ENCODE data around the gene ZNF215.

The ZNF215 gene

GRCh38 chr11:6991227-6991626 is 65.0 kb downstream of the ZNF215 start:
- Histone ChIP-seq H3K36me3 (ENCODE audit: insufficient read depth, low read length) (no peaks in the 10 kb centered on the region), H3K4me3 (ENCODE audit: low read depth, low read length, poor library complexity, severe bottlenecking) (no peak overlapping the region), H3K4me2 (ENCODE audit: low read length) (no peak overlapping the region), H3K4me1 (ENCODE audit: insufficient read depth, low read length, severe bottlenecking) (no peaks in the 10 kb centered on the region), H2AFZ (ENCODE audit: low read length) (no peak overlapping the region), H3F3A (ENCODE audit: insufficient read depth, low read length) (no peaks in the 10 kb centered on the region), H3K9me2 (ENCODE audit: low read depth, low read length) (no peaks in the 10 kb centered on the region), H3K27ac (ENCODE audit: low read depth, low read length, poor library complexity, severe bottlenecking) (no peak overlapping the region), H3K79me2 (ENCODE audit: insufficient read depth, low read length) (no peaks in the 10 kb centered on the region), H4K20me1 (ENCODE audit: insufficient read depth, low read length) (no peaks in the 10 kb centered on the region), H3K9ac (ENCODE audit: low read length) (no peak overlapping the region), H3K9me3 (ENCODE audit: low read length) (no peaks in the 10 kb centered on the region), H3K27me3 (ENCODE audit: insufficient read depth, low read length) (no peaks in the 10 kb centered on the region)
- no peak for TF ChIP-seq EZH2 (IDR thresholded peaks at IDR 0.05; ENCODE audit: borderline replicate concordance, low read length)
- TF ChIP-seq, protein P1, sequence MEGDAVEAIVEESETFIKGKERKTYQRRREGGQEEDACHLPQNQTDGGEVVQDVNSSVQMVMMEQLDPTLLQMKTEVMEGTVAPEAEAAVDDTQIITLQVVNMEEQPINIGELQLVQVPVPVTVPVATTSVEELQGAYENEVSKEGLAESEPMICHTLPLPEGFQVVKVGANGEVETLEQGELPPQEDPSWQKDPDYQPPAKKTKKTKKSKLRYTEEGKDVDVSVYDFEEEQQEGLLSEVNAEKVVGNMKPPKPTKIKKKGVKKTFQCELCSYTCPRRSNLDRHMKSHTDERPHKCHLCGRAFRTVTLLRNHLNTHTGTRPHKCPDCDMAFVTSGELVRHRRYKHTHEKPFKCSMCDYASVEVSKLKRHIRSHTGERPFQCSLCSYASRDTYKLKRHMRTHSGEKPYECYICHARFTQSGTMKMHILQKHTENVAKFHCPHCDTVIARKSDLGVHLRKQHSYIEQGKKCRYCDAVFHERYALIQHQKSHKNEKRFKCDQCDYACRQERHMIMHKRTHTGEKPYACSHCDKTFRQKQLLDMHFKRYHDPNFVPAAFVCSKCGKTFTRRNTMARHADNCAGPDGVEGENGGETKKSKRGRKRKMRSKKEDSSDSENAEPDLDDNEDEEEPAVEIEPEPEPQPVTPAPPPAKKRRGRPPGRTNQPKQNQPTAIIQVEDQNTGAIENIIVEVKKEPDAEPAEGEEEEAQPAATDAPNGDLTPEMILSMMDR (IDR thresholded peaks at IDR 0.05; ENCODE audit: low read length): no peak

DNA sequence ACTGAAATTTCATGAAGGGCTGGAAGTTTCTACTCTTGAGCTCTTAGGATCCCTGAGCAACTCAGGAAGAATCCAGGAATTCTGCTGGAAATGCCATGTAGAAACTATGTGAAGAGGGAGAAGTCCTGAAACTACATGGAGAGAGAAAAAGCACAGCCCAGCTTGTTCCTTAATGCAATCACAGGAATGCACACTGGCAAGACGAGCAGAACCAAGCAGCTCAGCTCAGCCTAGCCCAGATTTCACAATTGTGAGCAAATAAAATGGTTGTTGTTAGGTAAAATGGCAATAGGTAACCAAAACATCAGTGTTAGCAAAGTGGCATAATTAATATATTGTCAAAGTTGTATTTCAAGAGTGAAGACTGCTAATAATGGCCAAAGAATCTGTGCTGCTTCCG is 65.8 kb downstream of the ZNF215 start:
- no peak overlapping the region for H3K9ac ChIP-seq (ENCODE audit: low read length)
- no peaks in the 10 kb centered on the region for H3K9me3 ChIP-seq (ENCODE audit: low read length)
- TF ChIP-seq, protein P1 (IDR thresholded peaks at IDR 0.05; ENCODE audit: low read length): no peak
- TF ChIP-seq EZH2 (IDR thresholded peaks at IDR 0.05; ENCODE audit: borderline replicate concordance, low read length): no peak
- H3K4me1 ChIP-seq (ENCODE audit: insufficient read depth, low read length, severe bottlenecking): no peaks in the 10 kb centered on the region
- no peaks in the 10 kb centered on the region for H4K20me1 ChIP-seq (ENCODE audit: insufficient read depth, low read length)
- H3K4me3 ChIP-seq (ENCODE audit: low read depth, low read length, poor library complexity, severe bottlenecking): no peak overlapping the region
- no peaks in the 10 kb centered on the region for H3K36me3 ChIP-seq (ENCODE audit: insufficient read depth, low read length)
- no peak overlapping the region for H3K4me2 ChIP-seq (ENCODE audit: low read length)
- no peak overlapping the region for H3K27ac ChIP-seq (ENCODE audit: low read depth, low read length, poor library complexity, severe bottlenecking)
- H2AFZ ChIP-seq (ENCODE audit: low read length): no peak overlapping the region
- no peaks in the 10 kb centered on the region for H3K9me2 ChIP-seq (ENCODE audit: low read depth, low read length)
- H3K27me3 ChIP-seq (ENCODE audit: insufficient read depth, low read length): no peaks in the 10 kb centered on the region
- H3F3A ChIP-seq (ENCODE audit: insufficient read depth, low read length): no peaks in the 10 kb centered on the region
- no peaks in the 10 kb centered on the region for H3K79me2 ChIP-seq (ENCODE audit: insufficient read depth, low read length)

- H3K4me3 ChIP-seq (ENCODE audit: low read depth, low read length, poor library complexity, severe bottlenecking): no peak overlapping the region
- no peaks in the 10 kb centered on the region for H3K36me3 ChIP-seq (ENCODE audit: insufficient read depth, low read length)
- H3K9me2 ChIP-seq (ENCODE audit: low read depth, low read length): no peaks in the 10 kb centered on the region
- H4K20me1 ChIP-seq (ENCODE audit: insufficient read depth, low read length): no peaks in the 10 kb centered on the region
- TF ChIP-seq, protein P1 (IDR thresholded peaks at IDR 0.05; ENCODE audit: low read length): no peak
- TF ChIP-seq EZH2 (IDR thresholded peaks at IDR 0.05; ENCODE audit: borderline replicate concordance, low read length): no peak
- no peak overlapping the region for H3K4me2 ChIP-seq (ENCODE audit: low read length)
- H2AFZ ChIP-seq (ENCODE audit: low read length): no peak overlapping the region
- no peaks in the 10 kb centered on the region for H3K9me3 ChIP-seq (ENCODE audit: low read length)
- H3K79me2 ChIP-seq (ENCODE audit: insufficient read depth, low read length): no peaks in the 10 kb centered on the region
- no peak overlapping the region for H3K9ac ChIP-seq (ENCODE audit: low read length)
- no peaks in the 10 kb centered on the region for H3F3A ChIP-seq (ENCODE audit: insufficient read depth, low read length)
- H3K4me1 ChIP-seq (ENCODE audit: insufficient read depth, low read length, severe bottlenecking): peaks cover 5% of the 10 kb centered on the region
- no peak overlapping the region for H3K27ac ChIP-seq (ENCODE audit: low read depth, low read length, poor library complexity, severe bottlenecking)
- no peaks in the 10 kb centered on the region for H3K27me3 ChIP-seq (ENCODE audit: insufficient read depth, low read length)
Observed at GRCh38 chr11:6992457-6993417, 66.5 kb downstream of the ZNF215 start.

Measured in OCI-LY1 (cell line).